HG02623 (cell line): ENCODE measurements around the gene MDFIC2.
A peak's percentile ranks its signal among the peaks of the same experiment; 100 is the strongest.
"Not testable (repeated sequence)": the region's sequence is repeated elsewhere in the genome, so short reads cannot be mapped to it uniquely, and the experiment has no call there.

Experiments used
- ATAC-seq: cut with Tn5 transposase; IDR thresholded peaks from one replicate; pipeline ENCODE4 v1.9.1; 2021; ENCODE audit warnings: moderate library complexity; ENCODE audit not compliant: unreplicated experiment

The MDFIC2 gene

GRCh38 chr3:70312336-70312735 is at the start of gene MDFIC2:
Gene MDFIC2, minus strand, starts transcription at chr3:70312638. Its CDS starts 665 bp downstream, at chr3:70311973.
- ATAC-seq = no peak

- ATAC-seq = peak; percentile 90
Measured at GRCh38 chr3:70360979-70361760, 48.7 kb upstream of the MDFIC2 start.

DNA sequence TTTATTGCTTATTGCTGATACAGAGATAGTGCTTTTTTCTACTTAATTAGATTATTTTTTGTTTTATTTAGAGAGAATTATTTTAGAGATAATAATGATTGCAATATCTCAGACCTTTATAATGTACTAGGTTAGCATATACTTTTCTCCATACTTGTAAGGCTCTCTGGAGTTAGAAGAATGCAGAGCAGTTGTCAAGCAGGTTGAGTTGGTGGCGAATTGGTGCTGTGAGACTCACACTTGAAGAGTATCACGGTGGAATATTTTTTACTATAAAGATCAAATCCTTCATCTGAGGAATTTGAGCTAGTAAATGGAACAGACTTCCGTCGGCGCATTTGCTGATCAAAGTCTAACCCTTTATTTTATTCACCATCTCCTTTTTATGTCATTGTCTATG is 47.3 kb upstream of the MDFIC2 start:
- ATAC-seq = no peak

- peak; percentile 35 for ATAC-seq
Measured at GRCh38 chr3:70358978-70359580, 46.6 kb upstream of the MDFIC2 start.

DNA sequence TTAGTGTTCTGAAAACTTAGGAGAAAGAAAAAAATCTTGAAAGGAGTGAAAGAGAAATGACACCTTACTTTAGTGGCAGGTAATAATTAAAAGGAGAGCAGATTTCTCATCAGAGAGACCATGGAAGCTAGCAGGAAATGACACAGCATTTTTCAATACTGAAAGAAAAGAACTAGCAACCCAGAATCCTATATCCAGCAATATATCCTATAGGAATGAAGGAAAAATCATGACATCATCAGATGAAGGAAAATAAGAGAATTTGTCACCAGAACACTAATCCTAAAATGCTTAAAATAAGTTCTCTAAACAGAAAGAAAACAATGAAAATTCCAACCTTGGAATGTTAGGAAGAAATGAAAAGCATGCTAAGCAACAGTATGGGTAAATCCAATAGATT is 39.8 kb upstream of the MDFIC2 start:
- no peak for ATAC-seq

GRCh38 chr3:70342149-70342548 is 29.7 kb upstream of the MDFIC2 start:
- no peak for ATAC-seq

- not testable (repeated sequence) for ATAC-seq
Measured at GRCh38 chr3:70336885-70337284, 24.4 kb upstream of the MDFIC2 start.

- ATAC-seq = no peak
Measured at GRCh38 chr3:70333080-70333479, 20.6 kb upstream of the MDFIC2 start.

GRCh38 chr3:70315021-70315420 is 2.6 kb upstream of the MDFIC2 start:
- no peak for ATAC-seq

GRCh38 chr3:70310809-70311208 is 1.6 kb downstream of the MDFIC2 start:
- ATAC-seq = no peak

GRCh38 chr3:70309591-70309990 is 2.8 kb downstream of the MDFIC2 start:
- ATAC-seq = no peak

DNA sequence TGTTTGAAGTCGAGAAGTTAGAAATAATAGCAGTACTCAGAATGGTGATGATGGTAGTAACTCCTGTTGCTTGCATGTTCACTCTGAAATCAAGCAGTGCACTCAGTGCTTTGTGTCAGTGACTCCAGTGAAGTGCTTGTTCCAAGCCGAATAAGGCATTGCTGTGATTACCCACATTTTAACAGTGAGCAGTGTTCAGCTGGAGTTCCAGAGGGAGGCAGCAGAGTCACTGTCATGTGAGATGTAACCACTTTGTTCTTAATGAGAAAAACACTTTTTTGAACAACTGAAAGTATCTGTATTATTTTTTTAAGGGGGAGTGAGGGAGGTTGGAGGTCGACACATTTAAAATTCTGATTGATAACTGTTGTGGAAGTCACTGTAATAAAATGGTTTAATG is 3.7 kb downstream of the MDFIC2 start:
- no peak for ATAC-seq

DNA sequence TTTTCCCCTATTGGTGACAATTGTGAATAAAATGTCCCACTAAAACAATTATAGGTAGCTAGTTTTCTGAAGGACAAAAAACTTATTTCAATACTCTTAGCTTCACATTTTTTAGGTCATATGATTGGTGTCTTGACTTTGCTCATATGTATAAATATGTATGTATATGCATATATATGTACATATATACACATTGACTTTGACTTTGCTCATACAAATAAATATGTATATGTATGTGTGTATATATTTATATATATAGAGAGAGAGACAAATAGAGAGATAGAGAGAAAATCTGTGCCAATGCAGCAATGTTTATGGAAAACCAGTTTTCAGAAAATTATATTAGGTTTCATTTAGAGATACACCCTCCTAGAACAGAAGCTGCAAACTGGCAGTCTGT is 5.7 kb downstream of the MDFIC2 start:
- ATAC-seq = no peak

DNA sequence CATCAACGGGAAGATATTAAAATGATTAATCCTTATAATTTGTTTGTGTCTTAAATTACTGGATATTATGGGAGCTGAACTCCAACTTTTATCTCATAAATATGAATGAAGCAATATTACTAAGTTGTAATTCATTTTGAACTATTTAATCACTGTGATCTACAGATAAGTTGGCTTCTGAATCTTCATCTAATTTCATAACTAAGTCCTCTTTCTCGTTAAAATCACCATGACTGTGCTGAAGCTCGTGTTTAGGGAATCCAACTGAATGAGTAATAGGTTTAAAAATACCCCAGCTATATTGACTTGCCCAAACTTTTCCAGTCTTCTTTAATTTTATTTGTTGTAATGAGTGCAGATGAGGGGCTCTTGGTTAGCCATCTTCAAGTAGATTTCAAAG is 14.1 kb downstream of the MDFIC2 start:
- ATAC-seq = no peak

- no peak for ATAC-seq
Measured at GRCh38 chr3:70291097-70291482, 21.3 kb downstream of the MDFIC2 start.

- ATAC-seq = not testable (repeated sequence)
Measured at GRCh38 chr3:70290431-70291096, 21.9 kb downstream of the MDFIC2 start.

DNA sequence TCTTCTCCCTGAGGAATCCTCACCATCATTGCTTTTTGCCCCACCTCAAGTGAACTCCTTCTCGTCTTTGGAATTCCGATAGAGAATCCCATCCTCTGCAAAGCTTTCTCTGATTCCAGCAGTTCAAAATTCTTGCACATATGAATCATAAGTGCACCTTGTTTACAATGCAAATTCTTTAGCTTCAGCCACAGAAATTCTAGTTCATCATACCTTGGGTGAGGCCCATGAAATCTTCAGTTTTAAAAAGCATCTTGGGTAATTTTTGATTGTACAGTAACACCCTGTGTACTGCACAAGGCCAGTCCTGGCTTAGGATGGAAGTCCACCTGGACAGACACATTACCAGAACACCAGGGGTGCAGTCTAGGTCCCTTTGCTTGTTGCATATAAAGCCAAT is 30.8 kb downstream of the MDFIC2 start:
- ATAC-seq = no peak

DNA sequence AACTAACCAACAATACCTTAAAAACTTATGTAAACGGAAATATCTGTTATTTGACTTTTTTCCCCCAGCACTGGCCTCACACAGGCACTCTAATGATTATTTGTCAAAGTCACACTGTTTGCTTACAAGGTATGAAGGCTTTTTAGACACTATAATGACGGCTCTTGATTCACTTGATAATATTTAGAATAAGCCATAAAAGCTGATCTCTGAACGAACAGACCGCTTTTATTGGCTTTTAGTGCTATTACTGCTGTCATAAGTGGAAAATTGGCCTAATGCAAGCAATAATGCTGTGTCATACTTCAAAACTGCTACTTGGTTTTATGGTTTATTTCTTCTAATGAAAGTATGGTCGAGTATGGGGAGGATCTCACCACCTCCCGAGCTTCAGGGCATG is 35.1 kb downstream of the MDFIC2 start:
- no peak for ATAC-seq

GRCh38 chr3:70276901-70277300 is 35.5 kb downstream of the MDFIC2 start:
- ATAC-seq = no peak

GRCh38 chr3:70273492-70273891 is 38.9 kb downstream of the MDFIC2 start:
- no peak for ATAC-seq

DNA sequence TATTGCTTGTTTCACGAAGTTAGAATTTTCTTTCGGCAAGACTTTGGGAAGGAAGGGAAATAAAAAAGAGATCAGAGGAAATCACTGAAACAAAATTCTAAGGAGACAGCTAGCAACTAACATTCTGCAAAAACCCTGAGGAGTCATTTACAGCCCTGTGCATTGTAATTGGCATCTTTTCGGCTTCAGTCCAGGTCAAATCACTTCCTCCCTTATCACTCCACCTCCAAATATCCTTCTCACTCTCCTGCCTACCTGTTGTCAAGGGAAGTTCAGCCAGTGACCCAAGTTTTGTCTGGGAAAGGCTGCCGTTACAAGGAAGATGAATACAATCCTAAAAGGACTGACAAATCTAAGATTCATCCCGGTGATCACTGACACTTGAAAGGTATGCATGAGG is 39.6 kb downstream of the MDFIC2 start:
- no peak for ATAC-seq

- no peak for ATAC-seq
Measured at GRCh38 chr3:70264122-70264780, 48.2 kb downstream of the MDFIC2 start.
